Activated T-helper 1 cell treated with Interleukin-2 at 50 U/mL for 16 hours (primary cell): Measurements from ENCODE around the gene PDSS2.
A peak's percentile ranks its signal among the peaks of the same experiment; 100 is the strongest.
"Not testable (repeated sequence)": the region's sequence is repeated elsewhere in the genome, so short reads cannot be mapped to it uniquely, and the experiment has no call there.

Experiments
- DNase-seq: peaks from one replicate; pipeline ENCODE4 v3.0.0-alpha.2; 2020; ENCODE audit warnings: low read depth

The PDSS2 gene

GRCh38 chr6:107475360-107475759 lies 16.0 kb upstream of the PDSS2 start:
- not testable (repeated sequence) for DNase-seq

- DNase-seq, result no peak
These were observed 14.3 kb upstream of the PDSS2 start for GRCh38 chr6:107473660-107474059.

- no peak for DNase-seq
These were observed 11.0 kb upstream of the PDSS2 start for GRCh38 chr6:107470364-107470763.

- DNase-seq, result no peak
These were observed 6.7 kb upstream of the PDSS2 start for GRCh38 chr6:107466062-107466461.

- no peak for DNase-seq
These were observed 793 bp upstream of the PDSS2 start for GRCh38 chr6:107460083-107460631.

- DNase-seq, result peak; percentile 2
These were observed 587 bp downstream of the PDSS2 start for GRCh38 chr6:107458672-107459282.

- DNase-seq, result no peak
These were observed 10.6 kb downstream of the PDSS2 start for GRCh38 chr6:107448776-107449175.

GRCh38 chr6:107447663-107448216 lies 11.6 kb downstream of the PDSS2 start:
- DNase-seq, result no peak

- DNase-seq, result no peak
These were observed 15.1 kb downstream of the PDSS2 start for GRCh38 chr6:107444277-107444676.

- DNase-seq, result no peak
These were observed 15.6 kb downstream of the PDSS2 start for GRCh38 chr6:107443608-107444267.

GRCh38 chr6:107442938-107443607 lies 16.3 kb downstream of the PDSS2 start:
- no peak for DNase-seq

GRCh38 chr6:107441682-107442081 lies 17.7 kb downstream of the PDSS2 start:
- DNase-seq, result no peak

GRCh38 chr6:107440936-107441335 lies 18.4 kb downstream of the PDSS2 start:
- DNase-seq, result no peak

GRCh38 chr6:107439406-107439805 lies 20.0 kb downstream of the PDSS2 start:
- DNase-seq, result no peak

GRCh38 chr6:107437691-107438090 lies 21.7 kb downstream of the PDSS2 start:
- DNase-seq, result no peak

- no peak for DNase-seq
These were observed 22.5 kb downstream of the PDSS2 start for GRCh38 chr6:107436881-107437280.

- DNase-seq, result no peak
These were observed 23.6 kb downstream of the PDSS2 start for GRCh38 chr6:107435798-107436197.

- DNase-seq, result no peak
These were observed 24.6 kb downstream of the PDSS2 start for GRCh38 chr6:107434812-107435211.

- DNase-seq, result not testable (repeated sequence)
These were observed 33.4 kb downstream of the PDSS2 start for GRCh38 chr6:107425951-107426350.

- DNase-seq, result no peak
These were observed 35.8 kb downstream of the PDSS2 start for GRCh38 chr6:107423474-107423990.

- DNase-seq, result no peak
These were observed 37.6 kb downstream of the PDSS2 start for GRCh38 chr6:107421696-107422256.

GRCh38 chr6:107419733-107420132 lies 39.6 kb downstream of the PDSS2 start:
- no peak for DNase-seq
